B cell (primary cell): ENCODE measurements around the gene DENND2A. TPM values are rescaled to one million over a fixed set of nuclear protein-coding genes. Genes with fewer than 3 reads are reported as not detected.

ENCODE experiments used
- ATAC-seq: fragments of 200-7000 bp; cut with Tn5 transposase; one replicate; pipeline ENCODE4 v1.10.0; 2021; ENCODE audit warnings: low read depth, mild to moderate bottlenecking, moderate number of reproducible peaks, moderate library complexity
- CTCF ChIA-PET: fragments of 350-600 bp; sonication (Branson Sonifier 250); formaldehyde crosslinking; loops from one replicate; lab custom pipeline; 2021; ENCODE audit warnings: antibody characterized with exemption, inconsistent platforms; lab: Charles Lee
- POLR2A ChIA-PET: fragments of 350-600 bp; sonication (Branson Sonifier 250); formaldehyde crosslinking; loops from one replicate; lab custom pipeline; 2021; ENCODE audit warnings: antibody characterized with exemption; lab: Charles Lee
- DNase-seq: peaks from one replicate; pipeline ENCODE4 v3.0.0; 2013
- H2AFZ ChIP-seq: 2 replicates; pipeline ENCODE4 v1.6.1; 2012; ENCODE audit warnings: mild to moderate bottlenecking, low read depth, low read length; ENCODE audit not compliant: insufficient read depth, poor library complexity, severe bottlenecking
- H3K27ac ChIP-seq, 2 donors: 1 replicate in 1 of 2; 2 replicates in 1 of 2; pipeline ENCODE4 v1.5.1; 2012 to 2013; ENCODE audit warnings: low read length in 2 of 2, mild to moderate bottlenecking in 2 of 2, moderate library complexity in 1 of 2
- H3K27me3 ChIP-seq, 4 experiments: fragments of 200-600 bp in 1 of 4; sonication (generic) in 1 of 4; replicated peaks in 1 of 4; 1 replicate in 2 of 4; 2 replicates in 2 of 4; pipeline versions ENCODE4 v1.6.1 to v1.7.0; 2013 to 2016; ENCODE audit warnings: low read length in 3 of 4, mild to moderate bottlenecking in 2 of 4, mixed read lengths in 1 of 4, moderate library complexity in 1 of 4; ENCODE audit not compliant: insufficient read depth in 4 of 4, control insufficient read depth in 3 of 4; ENCODE audit errors: control extremely low read depth in 1 of 4
- H3K36me3 ChIP-seq, 2 experiments: replicated peaks in 1 of 2; 1 replicate in 1 of 2; 2 replicates in 1 of 2; pipeline versions ENCODE4 v1.6.1 to v1.7.1; 2013; ENCODE audit warnings: low read length in 1 of 2; ENCODE audit not compliant: insufficient read depth in 2 of 2, control insufficient read depth in 1 of 2; ENCODE audit errors: control extremely low read depth in 1 of 2, extremely low read depth in 1 of 2
- H3K4me1 ChIP-seq, 2 donors: fragments of 200-600 bp in 1 of 2; sonication (generic) in 1 of 2; 1 replicate in 1 of 2; 2 replicates in 1 of 2; pipeline versions ENCODE4 v1.5.1 to v1.6.1; 2013 to 2017; ENCODE audit warnings: low read length in 2 of 2; ENCODE audit not compliant: control insufficient read depth in 2 of 2, insufficient read depth in 2 of 2
- H3K4me2 ChIP-seq: replicated peaks from 2 replicates; pipeline ENCODE3; 2012; ENCODE audit warnings: mild to moderate bottlenecking, low read depth, low read length; ENCODE audit not compliant: poor library complexity, severe bottlenecking
- H3K4me3 ChIP-seq, 5 experiments: fragments of 200-600 bp in 1 of 5; sonication (generic) in 1 of 5; 1 replicate in 3 of 5; 2 replicates in 2 of 5; pipeline versions ENCODE4 v1.5.1 to v1.7.0; 2011 to 2016; ENCODE audit warnings: low read length in 4 of 5, mild to moderate bottlenecking in 4 of 5, low read depth in 2 of 5, control low read depth in 1 of 5, moderate library complexity in 1 of 5; ENCODE audit not compliant: insufficient read depth in 1 of 5; ENCODE audit errors: control extremely low read depth in 1 of 5, extremely low read depth in 1 of 5
- H3K79me2 ChIP-seq: fragments of 200-600 bp; sonication (generic); one replicate; pipeline ENCODE4 v1.6.0; 2016; ENCODE audit warnings: low read length; ENCODE audit not compliant: control insufficient read depth, insufficient read depth
- H3K9ac ChIP-seq: fragments of 200-600 bp; sonication (generic); 2 replicates; pipeline ENCODE4 v1.6.1; 2017; ENCODE audit warnings: mild to moderate bottlenecking, low read length, moderate library complexity
- H3K9me3 ChIP-seq, 3 donors: one replicate each; pipeline versions ENCODE4 v1.6.1 to v1.7.1; 2013; ENCODE audit warnings: low read length in 2 of 3; ENCODE audit not compliant: control insufficient read depth in 2 of 3, insufficient read depth in 1 of 3; ENCODE audit errors: control extremely low read depth in 1 of 3
- H4K20me1 ChIP-seq: 2 replicates; pipeline ENCODE4 v1.6.0; 2012; ENCODE audit warnings: mild to moderate bottlenecking, low read length; ENCODE audit not compliant: insufficient read depth, control insufficient read depth, poor library complexity, severe bottlenecking
- H3K27ac Mint-ChIP-seq: one replicate; pipeline ENCODE4 v1.8.0; 2021; ENCODE audit warnings: mixed read lengths
- H3K27me3 Mint-ChIP-seq: one replicate; pipeline ENCODE4 v1.8.0; 2021; ENCODE audit warnings: mixed read lengths
- H3K4me1 Mint-ChIP-seq: one replicate; pipeline ENCODE4 v1.8.0; 2021; ENCODE audit warnings: mixed read lengths
- H3K4me3 Mint-ChIP-seq: one replicate; pipeline ENCODE4 v1.8.0; 2021; ENCODE audit warnings: mixed read lengths
- H3K9me3 Mint-ChIP-seq: one replicate; pipeline ENCODE4 v1.8.0; 2022; ENCODE audit warnings: mixed read lengths; ENCODE audit not compliant: insufficient read depth
- CTCF ChIP-seq: fragments of 200-600 bp; IDR thresholded peaks from one replicate; pipeline ENCODE4 v1.8.0; 2022; ENCODE audit warnings: antibody characterized with exemption, mild to moderate bottlenecking
- EZH2 ChIP-seq: IDR thresholded peaks from 2 replicates; pipeline ENCODE4 v1.6.1; 2012; ENCODE audit warnings: borderline replicate concordance, low read depth, mild to moderate bottlenecking, moderate library complexity, low read length; ENCODE audit not compliant: insufficient read depth, poor library complexity, severe bottlenecking
- WGBS: methylation state at CpG from one replicate; pipeline ENCODE4 v1.1.5; 2013; ENCODE audit warnings: missing lambda C conversion rate; ENCODE audit not compliant: insufficient coverage; 5-methylcytosine and 5-hydroxymethylcytosine counted together
- intact Hi-C: fragments of 100-400 bp; cut with micrococcal nuclease; formaldehyde crosslinking; loops from one replicate; pipeline ENCODE4 v1.10.0; 2022
- polyA plus RNA-seq: library from polyadenylated mRNA; depleted of rRNA; stranded (reverse); fragments of >200 nt; gene quantifications from 2 replicates; pipeline ENCODE4 v1.2.3, GENCODE V29; 2012
- total RNA-seq, 2 donors: library from RNA; stranded (reverse); fragments of 120-200 nt in 1 of 2; gene quantifications; 1 replicate in 1 of 2; 2 replicates in 1 of 2; pipeline versions ENCODE4 v1.2.3 to v1.2.4, GENCODE V29; 2013 to 2022

DENND2A gene
- total and polyA plus RNA-seq, 2 donors (not counting 1 experiment from before 2014, with no cell fraction given): 0.31 TPM; not detected in 1

- intact Hi-C loops: no loop called here
- ChIA-PET POLR2A (no interaction called here), CTCF (interaction anchor here (0.8 kb wide), 1 partner anchor 9 kb away, joined by 3 read pairs; no protein-coding TSS in a partner anchor)
- H3K4me3 ChIP-seq: no peak overlapping the region
- WGBS: 80% methylated on average over 1 of the region's 2 CpGs
- no peaks in the 10 kb centered on the region for H3K9me3 ChIP-seq
- Mint-ChIP-seq H3K4me1 (no peaks in the 10 kb centered on the region), H3K27me3 (peaks cover 9% of the 10 kb centered on the region), H3K9me3 (no peaks in the 10 kb centered on the region), H3K4me3 (no peak overlapping the region), H3K27ac (no peak overlapping the region)
- no peak overlapping the region for H2AFZ ChIP-seq
- H4K20me1 ChIP-seq: no peaks in the 10 kb centered on the region
- no peaks in the 10 kb centered on the region for H3K4me1 ChIP-seq
- H3K9ac ChIP-seq: no peak overlapping the region
- H3K27me3 ChIP-seq: no peaks in the 10 kb centered on the region
- no peaks in the 10 kb centered on the region for H3K79me2 ChIP-seq
- H3K36me3 ChIP-seq: no peaks in the 10 kb centered on the region
- H3K27ac ChIP-seq: no peak overlapping the region
- TF ChIP-seq CTCF (no peak), EZH2 (no peak)
- DNase-seq (no peak), ATAC-seq (no peak)
- no peak overlapping the region for H3K4me2 ChIP-seq
These were observed 31.0 kb downstream of the DENND2A start for GRCh38 chr7:140609646-140610045.

- H4K20me1 ChIP-seq: no peaks in the 10 kb centered on the region
- H2AFZ ChIP-seq: no peak overlapping the region
- H3K36me3 ChIP-seq: no peaks in the 10 kb centered on the region
- no peaks in the 10 kb centered on the region for H3K4me1 ChIP-seq
- H3K27me3 ChIP-seq: no peaks in the 10 kb centered on the region
- no peak overlapping the region for H3K4me2 ChIP-seq
- no peak overlapping the region for H3K4me3 ChIP-seq
- ATAC-seq (no peak), DNase-seq (no peak)
- intact Hi-C loops: no loop called here
- Mint-ChIP-seq H3K27me3 (peaks cover 12% of the 10 kb centered on the region), H3K27ac (no peak overlapping the region), H3K4me3 (no peak overlapping the region), H3K4me1 (no peaks in the 10 kb centered on the region), H3K9me3 (no peaks in the 10 kb centered on the region)
- H3K9ac ChIP-seq: no peak overlapping the region
- CTCF ChIA-PET: interaction anchor here (1.1 kb wide), 1 partner anchor 12 kb away, joined by 4 read pairs; no protein-coding TSS in a partner anchor
- TF ChIP-seq CTCF: no peak
- TF ChIP-seq EZH2: no peak
- WGBS: 90% methylated on average over 5 of the region's 7 CpGs
- POLR2A ChIA-PET: no interaction called here
- no peak overlapping the region for H3K27ac ChIP-seq
- no peaks in the 10 kb centered on the region for H3K79me2 ChIP-seq
- no peaks in the 10 kb centered on the region for H3K9me3 ChIP-seq
These were observed 33.1 kb downstream of the DENND2A start for GRCh38 chr7:140607441-140607989.
